ENCODE data around the gene LPIN3.

The LPIN3 gene

GRCh38 chr20:41327178-41327577, 13.4 kb upstream of the LPIN3 start:
- DNase-seq (ENCODE audit: low spot score): no peak

DNA sequence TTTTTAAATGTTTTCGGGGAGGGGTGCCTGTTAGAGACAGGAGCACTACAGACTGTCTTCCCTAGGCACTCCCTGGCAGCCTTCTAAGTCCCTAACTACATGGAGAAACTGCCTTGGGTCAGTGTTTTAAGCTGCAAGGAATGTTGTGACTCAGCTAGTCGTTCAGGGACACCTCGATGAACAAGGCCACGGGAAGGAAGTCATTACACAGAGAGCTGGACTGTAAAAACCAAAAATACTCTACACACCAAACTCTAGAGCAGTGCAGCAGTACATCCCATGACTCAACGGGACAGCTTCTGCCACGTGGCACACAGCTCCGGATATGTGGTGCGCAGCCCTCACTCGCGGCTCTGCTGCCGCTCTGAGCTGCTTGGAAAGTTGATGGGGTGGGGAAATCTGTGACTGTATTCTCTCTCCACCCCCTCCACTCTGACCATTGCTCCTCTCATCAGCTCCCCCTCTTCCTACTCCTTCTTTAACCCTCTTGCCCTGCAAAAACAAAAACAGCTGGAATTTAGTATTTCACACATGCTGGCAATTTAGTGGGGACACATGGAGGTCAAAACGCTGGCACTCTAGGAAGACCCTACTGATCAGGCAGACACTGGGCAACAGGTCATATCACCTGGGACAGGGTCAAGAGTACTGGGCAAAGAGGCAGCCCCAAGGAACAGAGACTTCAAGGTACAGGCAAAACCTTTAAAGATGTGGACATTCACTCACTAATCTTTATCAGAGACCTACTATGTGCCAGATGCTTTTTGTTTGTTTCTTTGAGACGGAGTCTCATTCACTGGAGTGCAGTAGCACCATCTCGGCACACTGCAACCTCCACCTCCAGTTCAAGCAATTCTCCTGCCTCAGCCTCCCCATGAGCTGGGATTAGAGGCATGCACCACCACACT, 10.9 kb upstream of the LPIN3 start:
- DNase-seq (ENCODE audit: low spot score): peak; percentile 92

GRCh38 chr20:41330343-41330720, 10.3 kb upstream of the LPIN3 start:
- no peak for DNase-seq (ENCODE audit: low spot score)

- no peak for DNase-seq (ENCODE audit: low spot score)
Measured at GRCh38 chr20:41330941-41331340, 9.7 kb upstream of the LPIN3 start.

DNA sequence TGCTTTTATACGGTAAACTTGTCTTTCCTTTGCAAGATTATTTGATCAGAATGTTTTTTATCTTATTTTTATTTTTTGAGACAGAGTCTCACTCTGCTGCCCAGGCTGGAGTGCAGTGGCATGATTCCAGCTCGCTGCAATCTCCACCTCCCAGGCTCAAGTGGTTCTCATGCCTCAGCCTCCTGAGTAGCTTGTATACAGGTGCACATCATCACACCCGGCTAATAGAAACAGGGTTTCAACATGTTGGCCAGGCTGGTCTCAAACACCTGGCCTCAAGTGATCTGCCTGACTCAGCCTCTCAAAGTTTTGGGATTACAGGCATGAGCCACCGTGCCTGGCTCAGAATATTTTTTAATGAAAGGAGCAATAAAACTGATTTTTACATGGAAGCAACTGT, 8.9 kb upstream of the LPIN3 start:
- DNase-seq (ENCODE audit: low spot score): no peak

DNA sequence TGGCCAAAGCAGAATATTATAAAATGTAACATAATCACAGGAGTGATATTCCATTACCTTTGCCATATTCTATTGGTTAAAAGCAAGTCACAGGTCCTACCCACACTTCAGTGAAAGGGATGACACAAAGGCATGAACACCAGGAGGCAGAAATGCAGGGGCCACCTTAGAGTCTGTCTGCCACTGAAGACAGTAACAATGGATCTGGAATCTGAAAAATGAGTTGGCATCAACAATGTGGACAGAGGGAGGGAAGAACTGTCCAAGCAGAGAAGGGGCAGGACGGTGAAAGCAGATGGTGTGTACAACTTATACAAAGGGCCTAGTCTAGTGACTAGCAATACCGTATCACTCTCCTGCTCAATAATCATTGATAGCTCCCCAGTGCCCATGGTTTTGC, 6.6 kb upstream of the LPIN3 start:
- no peak for DNase-seq (ENCODE audit: low spot score)

- DNase-seq (ENCODE audit: low spot score): no peak
Measured at GRCh38 chr20:41334443-41335421, 5.9 kb upstream of the LPIN3 start.

- DNase-seq (ENCODE audit: low spot score): no peak
Measured at GRCh38 chr20:41335591-41335990, 5.0 kb upstream of the LPIN3 start.

DNA sequence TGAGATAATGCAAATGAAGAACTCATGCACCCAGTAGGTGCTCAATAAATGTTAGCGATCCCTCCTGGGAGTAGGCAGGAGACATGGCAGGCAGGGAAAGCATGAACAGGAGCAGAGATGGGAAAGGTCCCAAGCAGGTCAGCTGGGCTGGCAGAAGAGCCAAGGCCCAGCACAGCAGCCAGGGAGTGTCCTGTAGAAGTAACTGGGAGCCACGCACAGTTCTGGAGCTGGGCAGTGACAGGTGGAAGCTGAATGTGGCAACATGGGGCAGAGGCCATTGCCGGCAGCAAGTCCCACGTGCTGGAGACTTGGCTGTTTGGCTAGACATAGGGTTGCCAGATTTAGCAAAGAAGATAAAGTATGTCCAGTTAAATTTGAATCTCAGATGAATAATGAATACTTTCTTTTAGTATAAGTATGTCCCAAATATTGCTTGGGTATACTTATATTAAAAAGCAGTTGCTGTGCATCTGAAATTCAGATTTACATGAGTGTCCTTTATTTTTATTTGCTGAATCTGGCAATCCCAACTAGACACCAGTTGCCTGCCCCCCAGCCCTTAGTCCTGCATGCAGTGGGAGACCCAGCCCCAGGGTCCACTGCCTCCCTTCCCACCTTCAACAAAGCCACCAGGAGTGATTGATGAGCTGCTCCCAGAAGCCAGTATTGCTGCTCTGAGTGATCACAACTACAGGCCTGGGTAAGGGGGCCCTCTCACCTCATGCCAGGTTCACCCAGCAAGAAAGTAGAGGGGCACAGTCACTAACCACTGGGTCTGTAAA, 3.7 kb upstream of the LPIN3 start:
- no peak for DNase-seq (ENCODE audit: low spot score)

- peak; percentile 92 for DNase-seq (ENCODE audit: low spot score)
Measured at GRCh38 chr20:41339957-41340326, 679 bp upstream of the LPIN3 start.

- no peak for DNase-seq (ENCODE audit: low spot score)
Measured at GRCh38 chr20:41342474-41343464, 2.1 kb downstream of the LPIN3 start.

DNA sequence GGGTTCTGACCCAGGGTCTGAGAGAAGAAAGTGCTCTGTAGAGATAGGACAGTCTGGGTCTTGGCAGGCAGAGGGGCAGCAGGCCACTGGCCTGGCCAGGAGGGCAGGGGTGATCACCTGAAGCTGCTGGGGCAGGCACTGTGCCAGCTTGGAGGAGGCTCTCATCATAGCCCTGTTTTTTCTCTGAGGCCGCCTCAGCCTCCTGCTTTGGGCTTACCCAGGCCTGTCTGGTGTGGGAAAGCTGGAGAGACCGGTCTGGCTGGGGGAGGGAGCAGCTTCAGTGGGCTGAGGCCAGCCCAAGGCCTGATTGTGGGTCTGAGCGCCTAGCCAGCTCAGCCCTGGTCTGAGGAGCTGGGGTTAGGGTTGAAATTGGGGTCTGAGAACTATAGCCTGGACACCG, 3.9 kb downstream of the LPIN3 start:
- no peak for DNase-seq (ENCODE audit: low spot score)

DNA sequence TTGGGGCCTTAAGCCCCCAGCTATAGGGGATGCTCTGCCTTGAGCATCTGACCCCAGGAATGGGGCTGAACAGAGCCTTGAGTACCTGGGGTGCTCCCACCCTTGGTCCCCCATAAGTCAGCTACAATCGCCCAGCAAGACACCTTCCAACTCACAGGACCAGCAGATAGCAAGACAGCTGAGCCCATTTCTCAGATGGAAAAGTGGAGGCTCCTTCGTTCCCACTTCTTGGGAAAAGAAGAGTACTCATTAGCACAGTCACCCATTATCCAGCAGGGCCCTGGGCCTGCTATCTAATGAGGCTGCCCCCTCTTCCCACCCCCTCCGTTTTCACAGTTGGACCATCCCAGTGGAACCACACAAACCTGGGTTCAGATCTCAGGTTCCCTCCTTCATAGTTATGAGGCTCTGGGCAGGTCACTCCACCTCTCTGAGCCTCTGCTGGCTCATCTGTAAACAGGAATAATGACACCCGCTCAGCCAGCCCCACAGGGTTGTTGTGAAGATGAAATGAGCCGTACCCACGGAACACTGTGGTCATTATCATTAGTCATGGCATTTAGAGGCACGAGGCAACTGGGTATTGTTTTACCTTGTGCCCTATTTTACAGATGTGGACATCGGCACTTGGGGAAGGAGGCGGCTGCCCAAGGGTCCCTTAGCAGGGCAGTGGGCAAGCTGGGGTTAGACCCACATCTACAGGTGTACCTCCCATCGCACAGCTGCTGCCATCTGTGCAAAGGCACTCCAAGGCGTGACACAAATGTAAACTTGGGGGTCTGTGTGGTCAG, 4.5 kb downstream of the LPIN3 start:
- no peak for DNase-seq (ENCODE audit: low spot score)

GRCh38 chr20:41345729-41346067, 5.1 kb downstream of the LPIN3 start:
- no peak for DNase-seq (ENCODE audit: low spot score)

GRCh38 chr20:41347523-41348429, 7.2 kb downstream of the LPIN3 start:
- no peak for DNase-seq (ENCODE audit: low spot score)

DNA sequence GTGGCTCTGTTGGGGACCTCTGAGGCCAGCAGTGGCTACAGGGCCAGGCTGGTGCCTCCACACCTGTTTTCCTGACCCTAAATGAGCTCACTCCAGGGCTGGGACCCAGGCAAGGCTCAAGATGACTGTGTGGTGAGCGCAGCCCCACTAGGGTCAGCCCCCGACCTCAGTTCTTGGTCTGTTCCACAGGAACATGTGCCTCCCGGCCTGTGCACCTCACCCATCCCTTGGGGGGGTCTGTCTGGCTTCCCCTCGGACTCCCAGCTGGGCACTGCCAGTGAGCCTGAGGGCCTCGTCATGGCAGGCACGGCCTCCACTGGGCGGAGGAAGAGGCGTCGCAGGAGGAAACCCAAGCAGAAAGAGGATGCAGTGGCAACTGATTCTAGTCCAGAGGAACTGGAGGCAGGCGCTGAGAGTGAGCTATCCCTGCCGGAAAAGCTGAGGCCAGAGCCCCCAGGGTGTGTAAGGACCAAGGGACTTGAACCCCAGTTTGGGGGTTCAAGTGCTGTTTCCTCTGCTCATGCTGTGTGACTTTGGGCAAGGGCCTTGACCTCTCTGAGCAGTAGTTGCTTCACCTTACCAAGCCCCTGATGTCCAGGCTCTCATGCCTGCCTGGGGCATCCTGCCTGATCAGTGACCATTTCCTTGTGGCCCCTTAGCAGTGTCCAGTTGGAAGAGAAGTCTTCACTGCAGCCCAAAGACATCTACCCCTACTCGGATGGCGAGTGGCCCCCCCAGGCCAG, 8.0 kb downstream of the LPIN3 start:
- DNase-seq (ENCODE audit: low spot score): no peak

GRCh38 chr20:41349266-41349665, 8.6 kb downstream of the LPIN3 start:
- DNase-seq (ENCODE audit: low spot score): no peak

- no peak for DNase-seq (ENCODE audit: low spot score)
Measured at GRCh38 chr20:41349943-41350342, 9.3 kb downstream of the LPIN3 start.
